ENCODE measurements around the gene P4HA1. TPM values are rescaled to one million over a fixed set of nuclear protein-coding genes. Genes with fewer than 3 reads are reported as not detected.
"Not testable (repeated sequence)": the region's sequence is repeated elsewhere in the genome, so short reads cannot be mapped to it uniquely, and the experiment has no call there.

The P4HA1 gene
- total RNA-seq, 1 experiment from 2014 or later: 34.4 TPM

GRCh38 chr10:73117976-73118743, 21.5 kb upstream of the P4HA1 start:
- no peak overlapping the region for H3K4me3 Mint-ChIP-seq
- peak overlapping the region; percentile 60 for H3K27ac Mint-ChIP-seq
- no peaks in the 10 kb centered on the region for H3K27me3 Mint-ChIP-seq (ENCODE audit: low read depth)
- H3K4me1 Mint-ChIP-seq: peaks cover 7% of the 10 kb centered on the region
- TF ChIP-seq TEAD1 (CRISPR knock-in tag; IDR thresholded peaks at IDR 0.05) (no peak), IRF1 (CRISPR knock-in tag; IDR thresholded peaks at IDR 0.05) (no peak), ETV6 (CRISPR knock-in tag; IDR thresholded peaks at IDR 0.05) (no peak), ZBTB21 (CRISPR knock-in tag; IDR thresholded peaks at IDR 0.05; ENCODE audit: borderline replicate concordance) (no peak)
- ATAC-seq: no peak
- DNase-seq (ENCODE audit: low spot score): no peak
- ChIA-PET CTCF (no interaction called here), POLR2A (no interaction called here)
- no peaks in the 10 kb centered on the region for H3K9me3 Mint-ChIP-seq
- H3K36me3 Mint-ChIP-seq: peaks cover 9% of the 10 kb centered on the region

- H3K36me3 Mint-ChIP-seq: peaks cover 7% of the 10 kb centered on the region
- POLR2A ChIA-PET: no interaction called here
- TF ChIP-seq NFE2L1 (CRISPR knock-in tag; IDR thresholded peaks at IDR 0.05) (no peak), CBFB (CRISPR knock-in tag; IDR thresholded peaks at IDR 0.05; ENCODE audit: low read depth) (no peak), ZNF138 (CRISPR knock-in tag; conservative IDR thresholded peaks at IDR 0.05) (no peak), ZNF232 (CRISPR knock-in tag; IDR thresholded peaks at IDR 0.05) (no peak), ERG (CRISPR knock-in tag; IDR thresholded peaks at IDR 0.05) (no peak)
Observed at GRCh38 chr10:73116017-73116416, 19.4 kb upstream of the P4HA1 start.

GRCh38 chr10:73113551-73113950, 16.9 kb upstream of the P4HA1 start:
- DNase-seq (ENCODE audit: low spot score) (no peak), ATAC-seq (no peak)
- peaks cover 10% of the 10 kb centered on the region for H3K4me1 Mint-ChIP-seq
- H3K4me3 Mint-ChIP-seq: no peak overlapping the region
- TF ChIP-seq CDX4 (CRISPR knock-in tag; IDR thresholded peaks at IDR 0.05; ENCODE audit: borderline replicate concordance) (no peak), ZBTB21 (CRISPR knock-in tag; IDR thresholded peaks at IDR 0.05; ENCODE audit: borderline replicate concordance) (no peak)
- H3K36me3 Mint-ChIP-seq: peaks cover 17% of the 10 kb centered on the region
- POLR2A ChIA-PET: no interaction called here
- CTCF ChIA-PET: interaction anchor here (0.5 kb wide), 1 partner anchor 417 kb away, joined by 3 read pairs; no protein-coding TSS in a partner anchor
- peaks cover 17% of the 10 kb centered on the region for H3K9me3 Mint-ChIP-seq
- H3K27me3 Mint-ChIP-seq (ENCODE audit: low read depth): peaks cover 2% of the 10 kb centered on the region; the same call in 1 of the 2 replicates
- H3K27ac Mint-ChIP-seq: no peak overlapping the region

More at GRCh38 chr10:73116017-73116416, 19.4 kb upstream of the P4HA1 start:
- peaks cover 10% of the 10 kb centered on the region for H3K4me1 Mint-ChIP-seq
- CTCF ChIA-PET: no interaction called here
- H3K9me3 Mint-ChIP-seq: no peaks in the 10 kb centered on the region
- H3K27me3 Mint-ChIP-seq (ENCODE audit: low read depth): no peaks in the 10 kb centered on the region
- DNase-seq (ENCODE audit: low spot score): no peak
- H3K4me3 Mint-ChIP-seq: no peak overlapping the region
- ATAC-seq: no peak
- H3K27ac Mint-ChIP-seq: no peak overlapping the region

- Mint-ChIP-seq H3K9me3 (peaks cover 21% of the 10 kb centered on the region), H3K36me3 (peaks cover 21% of the 10 kb centered on the region)
- ATAC-seq; H3K27me3 Mint-ChIP-seq (ENCODE audit: low read depth); H3K4me3 Mint-ChIP-seq; CTCF ChIA-PET; H3K27ac Mint-ChIP-seq; H3K4me1 Mint-ChIP-seq; DNase-seq (ENCODE audit: low spot score); POLR2A ChIA-PET: not testable (repeated sequence)
Observed at GRCh38 chr10:73112032-73112431, 15.4 kb upstream of the P4HA1 start.

GRCh38 chr10:73110345-73110849, 13.7 kb upstream of the P4HA1 start, which contains the start of gene NUDT13:
TSS of gene NUDT13 (plus strand) at chr10:73110455. CDS start at chr10:73114366, 3,911 bp downstream.
- peak within 1 kb of the TSS; percentile 80 for H3K4me3 Mint-ChIP-seq
- peak; percentile 56 for DNase-seq (ENCODE audit: low spot score)
- ChIA-PET CTCF (interaction anchor here (2.9 kb wide), 1 partner anchor 14 kb away, joined by 19 read pairs; the partner anchor contains the start of gene P4HA1), POLR2A (no interaction called here)
- peaks cover 2% of the 10 kb centered on the region; the same call in 1 of the 2 replicates for H3K27me3 Mint-ChIP-seq (ENCODE audit: low read depth)
- H3K4me1 Mint-ChIP-seq: peaks cover 3% of the 10 kb centered on the region; the same call in 1 of the 2 replicates
- peak within 1 kb of the TSS; percentile 96 for H3K27ac Mint-ChIP-seq
- peaks cover 17% of the 10 kb centered on the region for H3K36me3 Mint-ChIP-seq
- ATAC-seq: peak; percentile 98
- peaks cover 21% of the 10 kb centered on the region for H3K9me3 Mint-ChIP-seq
- TF ChIP-seq ZNF232 (CRISPR knock-in tag; IDR thresholded peaks at IDR 0.05) (no peak), NR2C2 (CRISPR knock-in tag; IDR thresholded peaks at IDR 0.05) (no peak), GTF2I (CRISPR knock-in tag; conservative IDR thresholded peaks at IDR 0.05) (no peak), NR3C1 (CRISPR knock-in tag; conservative IDR thresholded peaks at IDR 0.05; ENCODE audit: low read depth) (no peak), ZSCAN18 (CRISPR knock-in tag; IDR thresholded peaks at IDR 0.05) (no peak), FOXP1 (CRISPR knock-in tag; IDR thresholded peaks at IDR 0.05; ENCODE audit: borderline replicate concordance) (no peak), ATF2 (CRISPR knock-in tag; IDR thresholded peaks at IDR 0.05; ENCODE audit: borderline replicate concordance, low read depth) (no peak), E2F5 (CRISPR knock-in tag; IDR thresholded peaks at IDR 0.05) (no peak), FOXK1 (CRISPR knock-in tag; IDR thresholded peaks at IDR 0.05) (no peak; the same call in 1 of the 2 replicates)

All from WTC11 (cell line).